GM12892 (cell line): ENCODE measurements around the gene STARD8.
"Not testable (repeated sequence)": the region's sequence is repeated elsewhere in the genome, so short reads cannot be mapped to it uniquely, and the experiment has no call there.

Source experiments
- DNase-seq: peaks from one replicate; pipeline ENCODE4 v3.0.0; 2011; ENCODE audit not compliant: insufficient read length
- FAIRE-seq: peaks from 2 replicates; lab custom pipeline; 2011; peaks lifted over from hg19 to GRCh38; lab: Jason Lieb, UNC
- POLR2A ChIP-seq: IDR thresholded peaks from 2 replicates; pipeline ENCODE4 v1.6.1; 2011; ENCODE audit warnings: low read depth, low read length, control low read depth
- POLR2AphosphoS5 ChIP-seq: IDR thresholded peaks from 2 replicates; pipeline ENCODE4 v1.6.1; 2011; ENCODE audit warnings: low read depth, low read length, control low read depth
- TAF1 ChIP-seq: IDR thresholded peaks from 2 replicates; pipeline ENCODE4 v1.6.1; 2011; ENCODE audit warnings: low read depth, mild to moderate bottlenecking, control low read depth, low read length, borderline replicate concordance

The STARD8 gene

GRCh38 chrX:68634649-68635227, 12.7 kb upstream of the STARD8 start:
- FAIRE-seq (no peak), DNase-seq (no peak)
- TF ChIP-seq POLR2A (no peak), POLR2AphosphoS5 (no peak), TAF1 (no peak)

- no peak for TF ChIP-seq POLR2AphosphoS5
- no peak for TF ChIP-seq POLR2A
- TF ChIP-seq TAF1, result no peak
- no peak for DNase-seq
- FAIRE-seq, result no peak
These were observed 6.8 kb upstream of the STARD8 start for GRCh38 chrX:68640661-68641060.

- no peak for FAIRE-seq
- TF ChIP-seq TAF1, result no peak
- TF ChIP-seq POLR2AphosphoS5, result no peak
- no peak for TF ChIP-seq POLR2A
- no peak for DNase-seq
These were observed 2.6 kb upstream of the STARD8 start for GRCh38 chrX:68644861-68645260.

- TF ChIP-seq TAF1, result no peak
- no peak for TF ChIP-seq POLR2AphosphoS5
- no peak for TF ChIP-seq POLR2A
- FAIRE-seq (no peak), DNase-seq (no peak)
These were observed 1.0 kb upstream of the STARD8 start for GRCh38 chrX:68646421-68646820.

- no peak for TF ChIP-seq TAF1
- TF ChIP-seq POLR2A, result no peak
- TF ChIP-seq POLR2AphosphoS5, result no peak
- DNase-seq, result no peak
These were observed 1.5 kb downstream of the STARD8 start for GRCh38 chrX:68648960-68649359.

GRCh38 chrX:68650491-68650890, 3.0 kb downstream of the STARD8 start:
- DNase-seq (no peak), FAIRE-seq (no peak)

More at GRCh38 chrX:68648960-68649359, 1.5 kb downstream of the STARD8 start:
- FAIRE-seq, result no peak

GRCh38 chrX:68651110-68651509, 3.6 kb downstream of the STARD8 start:
- FAIRE-seq (no peak), DNase-seq (no peak)
- TF ChIP-seq POLR2AphosphoS5 (no peak), POLR2A (no peak), TAF1 (no peak)

More at GRCh38 chrX:68650491-68650890, 3.0 kb downstream of the STARD8 start:
- no peak for TF ChIP-seq POLR2A
- TF ChIP-seq TAF1, result no peak
- TF ChIP-seq POLR2AphosphoS5, result no peak

- DNase-seq, result no peak
- FAIRE-seq, result no peak
- TF ChIP-seq POLR2A (no peak), TAF1 (no peak), POLR2AphosphoS5 (no peak)
These were observed 5.1 kb downstream of the STARD8 start for GRCh38 chrX:68652326-68653170.

GRCh38 chrX:68654693-68655092, 7.2 kb downstream of the STARD8 start:
- TF ChIP-seq POLR2AphosphoS5 (no peak), POLR2A (no peak), TAF1 (no peak)
- DNase-seq (no peak), FAIRE-seq (no peak)

- FAIRE-seq, DNase-seq: not testable (repeated sequence)
These were observed 9.0 kb downstream of the STARD8 start for GRCh38 chrX:68656473-68656872.

- FAIRE-seq, result no peak
These were observed 11.1 kb downstream of the STARD8 start for GRCh38 chrX:68658530-68658929.

GRCh38 chrX:68659385-68659784, 11.9 kb downstream of the STARD8 start:
- DNase-seq (no peak), FAIRE-seq (no peak)
- TF ChIP-seq TAF1, result no peak
- TF ChIP-seq POLR2AphosphoS5, result no peak
- TF ChIP-seq POLR2A, result no peak

More at GRCh38 chrX:68658530-68658929, 11.1 kb downstream of the STARD8 start:
- no peak for DNase-seq
- no peak for TF ChIP-seq POLR2AphosphoS5
- TF ChIP-seq POLR2A, result no peak
- no peak for TF ChIP-seq TAF1

GRCh38 chrX:68659786-68660185, 12.3 kb downstream of the STARD8 start:
- TF ChIP-seq TAF1 (no peak), POLR2A (no peak), POLR2AphosphoS5 (no peak)
- DNase-seq (no peak), FAIRE-seq (no peak)
